ENCODE results near the gene MAP4K2. TPM values are rescaled to one million over a fixed set of nuclear protein-coding genes. Genes with fewer than 3 reads are reported as not detected.

The MAP4K2 gene
- total and polyA plus RNA-seq, 4 donors: 15.0 to 41.8 (median 23.8) TPM

GRCh38 chr11:64796757-64797541 lies 6.1 kb downstream of the MAP4K2 start:
- H3K9ac ChIP-seq (ENCODE audit: insufficient read depth in 1 of 2, low read length in 2 of 2): no peak overlapping the region
- WGBS, 2 donors: 74 to 79% methylated on average over 17 to 19 of the region's 19 CpGs
- ATAC-seq (ENCODE audit: insufficient read depth, low FRiP score): no peak
- no peaks in the 10 kb centered on the region for H3K9me3 ChIP-seq (ENCODE audit: control insufficient read depth in 4 of 4, insufficient read depth in 3 of 4, low read length in 3 of 4)
- H3K27me3 ChIP-seq (ENCODE audit: control insufficient read depth in 3 of 3, insufficient read depth in 3 of 3, low read length in 2 of 3): no peaks in the 10 kb centered on the region
- TF ChIP-seq, protein P1, sequence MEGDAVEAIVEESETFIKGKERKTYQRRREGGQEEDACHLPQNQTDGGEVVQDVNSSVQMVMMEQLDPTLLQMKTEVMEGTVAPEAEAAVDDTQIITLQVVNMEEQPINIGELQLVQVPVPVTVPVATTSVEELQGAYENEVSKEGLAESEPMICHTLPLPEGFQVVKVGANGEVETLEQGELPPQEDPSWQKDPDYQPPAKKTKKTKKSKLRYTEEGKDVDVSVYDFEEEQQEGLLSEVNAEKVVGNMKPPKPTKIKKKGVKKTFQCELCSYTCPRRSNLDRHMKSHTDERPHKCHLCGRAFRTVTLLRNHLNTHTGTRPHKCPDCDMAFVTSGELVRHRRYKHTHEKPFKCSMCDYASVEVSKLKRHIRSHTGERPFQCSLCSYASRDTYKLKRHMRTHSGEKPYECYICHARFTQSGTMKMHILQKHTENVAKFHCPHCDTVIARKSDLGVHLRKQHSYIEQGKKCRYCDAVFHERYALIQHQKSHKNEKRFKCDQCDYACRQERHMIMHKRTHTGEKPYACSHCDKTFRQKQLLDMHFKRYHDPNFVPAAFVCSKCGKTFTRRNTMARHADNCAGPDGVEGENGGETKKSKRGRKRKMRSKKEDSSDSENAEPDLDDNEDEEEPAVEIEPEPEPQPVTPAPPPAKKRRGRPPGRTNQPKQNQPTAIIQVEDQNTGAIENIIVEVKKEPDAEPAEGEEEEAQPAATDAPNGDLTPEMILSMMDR (IDR thresholded peaks at IDR 0.05; ENCODE audit: control extremely low read depth, extremely low read depth): no peak
- peaks cover 0 to 33% (median 15%) of the 10 kb centered on the region in 4 donors for H3K36me3 ChIP-seq (ENCODE audit: control insufficient read depth in 4 of 4, insufficient read depth in 4 of 4, low read length in 4 of 4)
- peak overlapping the region in 1 of 2 donors; percentile 28 for H3K27ac ChIP-seq (ENCODE audit: low read depth in 1 of 2, low read length in 1 of 2)
- no peak overlapping the region for H3K4me3 ChIP-seq
- peaks cover 0 to 8% (median 4%) of the 10 kb centered on the region in 5 donors for H3K4me1 ChIP-seq (ENCODE audit: control insufficient read depth in 5 of 5, insufficient read depth in 5 of 5, low read length in 5 of 5)
- no peak for DNase-seq

DNA sequence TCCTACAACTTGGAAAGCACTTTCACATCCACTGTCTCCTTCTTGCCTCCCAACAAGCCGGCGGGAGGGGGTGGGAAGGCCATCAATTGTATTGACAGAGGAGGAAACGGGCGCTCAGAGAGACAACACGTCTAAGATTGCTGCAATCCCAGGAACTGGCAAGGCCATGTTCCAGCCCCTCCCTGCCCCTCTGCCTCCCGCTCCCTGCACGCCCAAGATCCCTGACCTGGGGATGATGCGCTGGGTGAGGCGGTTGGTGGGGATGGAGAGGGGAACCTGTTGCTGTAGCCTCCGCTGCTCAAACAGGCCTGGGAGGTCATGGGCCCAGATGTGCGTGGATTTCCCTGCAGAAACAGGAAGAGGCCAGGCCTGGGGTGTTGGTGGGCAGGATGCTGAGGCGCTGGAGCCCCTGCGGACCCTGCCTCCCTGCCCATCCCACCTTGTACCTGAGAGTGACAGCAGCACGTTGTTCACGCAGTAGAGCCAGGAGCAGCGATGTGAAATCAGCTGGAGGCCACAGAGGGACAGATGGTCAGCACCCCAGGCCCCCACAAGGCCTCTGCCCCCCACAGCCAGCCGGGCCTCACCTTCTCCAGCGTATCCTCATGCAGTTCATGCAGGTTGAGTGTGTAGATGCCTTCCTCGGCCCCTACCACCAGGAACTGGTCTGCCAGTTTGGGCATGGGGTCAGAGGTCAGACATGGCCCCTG lies 6.8 kb downstream of the MAP4K2 start:
- H3K27me3 ChIP-seq (ENCODE audit: control insufficient read depth in 3 of 3, insufficient read depth in 3 of 3, low read length in 2 of 3): no peaks in the 10 kb centered on the region
- no peak overlapping the region for H3K4me3 ChIP-seq
- WGBS, 2 donors: 45 to 69% methylated on average over 19 of the region's 19 CpGs
- peaks cover 0 to 4% (median 0%) of the 10 kb centered on the region in 5 donors for H3K4me1 ChIP-seq (ENCODE audit: control insufficient read depth in 5 of 5, insufficient read depth in 5 of 5, low read length in 5 of 5)
- TF ChIP-seq, protein P1 (IDR thresholded peaks at IDR 0.05; ENCODE audit: control extremely low read depth, extremely low read depth): no peak
- no peak for DNase-seq
- H3K27ac ChIP-seq (ENCODE audit: low read depth in 1 of 2, low read length in 1 of 2): peak overlapping the region in 1 of 2 donors; percentile 28
- peaks cover 0 to 36% (median 15%) of the 10 kb centered on the region in 4 donors for H3K36me3 ChIP-seq (ENCODE audit: control insufficient read depth in 4 of 4, insufficient read depth in 4 of 4, low read length in 4 of 4)
- no peak overlapping the region for H3K9ac ChIP-seq (ENCODE audit: insufficient read depth in 1 of 2, low read length in 2 of 2)
- ATAC-seq (ENCODE audit: insufficient read depth, low FRiP score): no peak
- no peaks in the 10 kb centered on the region for H3K9me3 ChIP-seq (ENCODE audit: control insufficient read depth in 4 of 4, insufficient read depth in 3 of 4, low read length in 3 of 4)

- peaks cover 0 to 4% (median 0%) of the 10 kb centered on the region in 5 donors for H3K4me1 ChIP-seq (ENCODE audit: control insufficient read depth in 5 of 5, insufficient read depth in 5 of 5, low read length in 5 of 5)
- no peaks in the 10 kb centered on the region for H3K9me3 ChIP-seq (ENCODE audit: control insufficient read depth in 4 of 4, insufficient read depth in 3 of 4, low read length in 3 of 4)
- peaks cover 0 to 41% (median 18%) of the 10 kb centered on the region in 4 donors for H3K36me3 ChIP-seq (ENCODE audit: control insufficient read depth in 4 of 4, insufficient read depth in 4 of 4, low read length in 4 of 4)
- DNase-seq: no peak
- H3K4me3 ChIP-seq: no peak overlapping the region
- no peak for ATAC-seq (ENCODE audit: insufficient read depth, low FRiP score)
- H3K27ac ChIP-seq (ENCODE audit: low read depth in 1 of 2, low read length in 1 of 2): no peak overlapping the region
- H3K27me3 ChIP-seq (ENCODE audit: control insufficient read depth in 3 of 3, insufficient read depth in 3 of 3, low read length in 2 of 3): no peaks in the 10 kb centered on the region
- WGBS, 2 donors: 92 to 94% methylated on average over 10 of the region's 10 CpGs
- no peak overlapping the region for H3K9ac ChIP-seq (ENCODE audit: insufficient read depth in 1 of 2, low read length in 2 of 2)
- TF ChIP-seq, protein P1 (IDR thresholded peaks at IDR 0.05; ENCODE audit: control extremely low read depth, extremely low read depth): no peak
Observed at GRCh38 chr11:64794526-64794925, 8.5 kb downstream of the MAP4K2 start.

Measured in lung (tissue), 12 donors.